LNCAP (cell line): ENCODE results near the gene RXFP4.

ENCODE experiments used
- CTCF ChIP-seq: fragments of 450-650 bp; IDR thresholded peaks from 2 replicates; pipeline ENCODE4 v1.5.1; 2017; ENCODE audit warnings: mild to moderate bottlenecking

The RXFP4 gene

GRCh38 chr1:155990005-155990739, 48.7 kb downstream of the RXFP4 start:
- TF ChIP-seq CTCF, result no peak
